Hepatocyte (in vitro differentiated cells): ENCODE data around the gene DHX57. TPM values are rescaled to one million over a fixed set of nuclear protein-coding genes. Genes with fewer than 3 reads are reported as not detected.

Source experiments
- DNase-seq: peaks from one replicate; pipeline ENCODE4 v3.0.0-alpha.2; 2016; ENCODE audit warnings: low spot score
- H2AFZ ChIP-seq: fragments of 200-600 bp; sonication (generic); 2 replicates; pipeline ENCODE4 v1.6.0; 2016; ENCODE audit warnings: antibody characterized with exemption, mild to moderate bottlenecking
- H3K27ac ChIP-seq: fragments of 200-600 bp; sonication (generic); 2 replicates; pipeline ENCODE4 v1.5.1; 2016; ENCODE audit warnings: mild to moderate bottlenecking
- H3K27me3 ChIP-seq: fragments of 200-600 bp; sonication (generic); 2 replicates; pipeline ENCODE4 v1.6.1; 2016
- H3K36me3 ChIP-seq: fragments of 200-600 bp; sonication (generic); replicated peaks from 2 replicates; pipeline ENCODE4 v1.5.1; 2016; ENCODE audit warnings: low read depth; ENCODE audit not compliant: insufficient read depth
- H3K4me1 ChIP-seq: fragments of 200-600 bp; sonication (generic); 2 replicates; pipeline ENCODE4 v1.5.1; 2016; ENCODE audit warnings: mild to moderate bottlenecking, moderate library complexity; ENCODE audit not compliant: insufficient read depth
- H3K4me2 ChIP-seq: fragments of 200-600 bp; sonication (generic); 2 replicates; pipeline ENCODE4 v1.6.0; 2016
- H3K4me3 ChIP-seq: fragments of 200-600 bp; sonication (generic); 2 replicates; pipeline ENCODE4 v1.5.1; 2016; ENCODE audit warnings: mild to moderate bottlenecking
- H3K79me2 ChIP-seq: fragments of 200-600 bp; sonication (generic); 2 replicates; pipeline ENCODE4 v1.6.0; 2017; ENCODE audit warnings: mild to moderate bottlenecking
- H3K9me2 ChIP-seq: fragments of 200-600 bp; sonication (generic); replicated peaks from 2 replicates; pipeline ENCODE4 v1.6.0; 2017; ENCODE audit warnings: mild to moderate bottlenecking; ENCODE audit not compliant: insufficient read depth
- H3K9me3 ChIP-seq: fragments of 200-600 bp; sonication (generic); 2 replicates; pipeline ENCODE4 v1.5.1; 2016; ENCODE audit warnings: low read depth, mild to moderate bottlenecking
- H4K20me1 ChIP-seq: fragments of 200-600 bp; sonication (generic); 2 replicates; pipeline ENCODE4 v1.6.0; 2016; ENCODE audit warnings: mild to moderate bottlenecking; ENCODE audit not compliant: insufficient read depth, poor library complexity, severe bottlenecking
- CTCF ChIP-seq: fragments of 200-600 bp; sonication (generic); IDR thresholded peaks from 2 replicates; pipeline ENCODE4 v1.5.1; 2016; ENCODE audit warnings: antibody characterized with exemption, mild to moderate bottlenecking; ENCODE audit not compliant: poor library complexity
- EZH2 ChIP-seq: fragments of 200-600 bp; sonication (generic); IDR thresholded peaks from 2 replicates; pipeline ENCODE4 v1.6.1; 2016; ENCODE audit warnings: antibody characterized with exemption, mild to moderate bottlenecking, borderline replicate concordance
- EZH2phosphoT487 ChIP-seq: fragments of 200-600 bp; sonication (generic); IDR thresholded peaks from one replicate; pipeline ENCODE4 v1.6.1; 2018; ENCODE audit warnings: antibody characterized with exemption, mild to moderate bottlenecking, low read depth, moderate library complexity; ENCODE audit not compliant: unreplicated experiment, severe bottlenecking
- WGBS: methylation state at CpG from one replicate; pipeline ENCODE4 v1.1.6; 2016; ENCODE audit warnings: low lambda C conversion rate; ENCODE audit errors: missing lambda C conversion rate; 5-methylcytosine and 5-hydroxymethylcytosine counted together
- polyA plus RNA-seq: library from polyadenylated mRNA; unstranded; fragments of >200 nt; fragmentation: Nextera tagmentation; extraction: Ambion mirVana; gene quantifications from 2 replicates; pipeline ENCODE4 v1.2.1, GENCODE V29; 2016
- total RNA-seq: library from RNA; depleted of rRNA; stranded (reverse); fragments of >200 nt; gene quantifications from 2 replicates; pipeline ENCODE4 v1.2.3, GENCODE V29; 2014

The DHX57 gene
- total and polyA plus RNA-seq, 2 experiments from 2014 or later: 7.0 to 19.4 TPM

- TF ChIP-seq EZH2phosphoT487 (no peak), EZH2 (no peak), CTCF (no peak)
- Histone ChIP-seq H3K9me2 (no peaks in the 10 kb centered on the region), H3K27ac (no peak overlapping the region), H2AFZ (no peak overlapping the region), H3K36me3 (no peaks in the 10 kb centered on the region), H3K79me2 (no peaks in the 10 kb centered on the region), H3K4me2 (no peak overlapping the region), H3K9me3 (no peaks in the 10 kb centered on the region), H3K4me3 (no peak overlapping the region), H3K4me1 (no peaks in the 10 kb centered on the region), H4K20me1 (no peaks in the 10 kb centered on the region), H3K27me3 (no peaks in the 10 kb centered on the region)
- WGBS: 98% methylated on average over 4 of the region's 4 CpGs
- DNase-seq: no peak
Measured at GRCh38 chr2:38815936-38816335, 59.8 kb downstream of the DHX57 start.

GRCh38 chr2:38810488-38810887 lies 65.2 kb downstream of the DHX57 start:
- no peak overlapping the region for H2AFZ ChIP-seq
- H3K27me3 ChIP-seq: no peaks in the 10 kb centered on the region
- no peak overlapping the region for H3K27ac ChIP-seq
- H3K36me3 ChIP-seq: no peaks in the 10 kb centered on the region
- H3K79me2 ChIP-seq: no peaks in the 10 kb centered on the region
- no peaks in the 10 kb centered on the region for H3K4me1 ChIP-seq
- H4K20me1 ChIP-seq: no peaks in the 10 kb centered on the region
- H3K4me2 ChIP-seq: no peak overlapping the region
- H3K9me2 ChIP-seq: no peaks in the 10 kb centered on the region
- WGBS: 97% methylated on average over 7 of the region's 7 CpGs
- no peak for TF ChIP-seq EZH2
- TF ChIP-seq CTCF: no peak
- no peak for TF ChIP-seq EZH2phosphoT487
- H3K9me3 ChIP-seq: no peaks in the 10 kb centered on the region
- DNase-seq: no peak
- H3K4me3 ChIP-seq: no peak overlapping the region

GRCh38 chr2:38808677-38809076 lies 67.1 kb downstream of the DHX57 start:
- no peaks in the 10 kb centered on the region for H3K4me1 ChIP-seq
- WGBS: 100% methylated on average over 1 of the region's 1 CpG
- H4K20me1 ChIP-seq: no peaks in the 10 kb centered on the region
- no peak overlapping the region for H3K4me3 ChIP-seq
- TF ChIP-seq CTCF (no peak), EZH2phosphoT487 (no peak), EZH2 (no peak)
- H2AFZ ChIP-seq: no peak overlapping the region
- no peak for DNase-seq
- no peaks in the 10 kb centered on the region for H3K79me2 ChIP-seq
- no peaks in the 10 kb centered on the region for H3K9me3 ChIP-seq
- no peaks in the 10 kb centered on the region for H3K27me3 ChIP-seq
- no peaks in the 10 kb centered on the region for H3K36me3 ChIP-seq
- no peak overlapping the region for H3K27ac ChIP-seq
- no peaks in the 10 kb centered on the region for H3K9me2 ChIP-seq
- no peak overlapping the region for H3K4me2 ChIP-seq

GRCh38 chr2:38806733-38807059 lies 69.0 kb downstream of the DHX57 start:
- Histone ChIP-seq H3K36me3 (no peaks in the 10 kb centered on the region), H4K20me1 (no peaks in the 10 kb centered on the region), H3K27me3 (no peaks in the 10 kb centered on the region), H3K4me2 (no peak overlapping the region), H3K27ac (no peak overlapping the region), H3K79me2 (no peaks in the 10 kb centered on the region), H3K4me3 (no peak overlapping the region), H2AFZ (no peak overlapping the region), H3K9me3 (no peaks in the 10 kb centered on the region), H3K9me2 (no peaks in the 10 kb centered on the region), H3K4me1 (no peaks in the 10 kb centered on the region)
- TF ChIP-seq CTCF: no peak
- no peak for TF ChIP-seq EZH2phosphoT487
- TF ChIP-seq EZH2: no peak
- DNase-seq: no peak
